Esophagus muscularis mucosa (tissue), 4 donors: Measurements from ENCODE around the gene DHX58. TPM values are rescaled to one million over a fixed set of nuclear protein-coding genes. Genes with fewer than 3 reads are reported as not detected.

Source experiments
- DNase-seq: peaks from one replicate; pipeline ENCODE4 v3.0.0-alpha.2; 2017; ENCODE audit errors: extremely low spot score
- H3K27ac ChIP-seq, 4 donors: fragments of 200-600 bp; sonication (generic); replicated peaks in 1 of 4; 1 replicate in 3 of 4; 2 replicates in 1 of 4; pipeline ENCODE4 v1.5.1; 2016 to 2019; ENCODE audit warnings: mild to moderate bottlenecking in 1 of 4
- H3K27me3 ChIP-seq, 4 donors: fragments of 200-600 bp; sonication (generic); one replicate each; pipeline versions ENCODE4 v1.5.1 to v1.6.0; 2016 to 2019
- H3K36me3 ChIP-seq, 4 donors: fragments of 200-600 bp; sonication (generic); one replicate each; pipeline ENCODE4 v1.5.1; 2016 to 2019
- H3K4me1 ChIP-seq, 4 donors: fragments of 200-600 bp; sonication (generic); one replicate each; pipeline ENCODE4 v1.5.1; 2016 to 2019
- H3K4me3 ChIP-seq, 4 donors: fragments of 200-600 bp; sonication (generic); 1 replicate in 2 of 4; 2 replicates in 2 of 4; pipeline ENCODE4 v1.5.1; 2016 to 2019; ENCODE audit warnings: mild to moderate bottlenecking in 4 of 4, moderate library complexity in 1 of 4
- H3K9me3 ChIP-seq, 4 donors: fragments of 200-600 bp; sonication (generic); 1 replicate in 3 of 4; 2 replicates in 1 of 4; pipeline ENCODE4 v1.5.1; 2016 to 2019
- EP300 ChIP-seq: sonication (generic); formaldehyde crosslinking; IDR thresholded peaks from one replicate; pipeline ENCODE4 v1.6.1; 2017; ENCODE audit warnings: antibody characterized with exemption
- POLR2A ChIP-seq: fragments of 450-650 bp; IDR thresholded peaks from one replicate; pipeline ENCODE4 v1.6.1; 2017; ENCODE audit warnings: antibody characterized with exemption, moderate library complexity, mild to moderate bottlenecking, low read depth
- POLR2AphosphoS5 ChIP-seq, 2 donors: sonication (generic); formaldehyde crosslinking; IDR thresholded peaks; one replicate each; pipeline ENCODE4 v1.6.1; 2017; ENCODE audit warnings: antibody characterized with exemption in 2 of 2
- WGBS: methylation state at CpG from one replicate; pipeline ENCODE4 v1.1.5; 2018; 5-methylcytosine and 5-hydroxymethylcytosine counted together
- intact Hi-C: fragments of 100-400 bp; cut with DNase I; formaldehyde crosslinking; loops from one replicate; pipeline ENCODE4 v1.15.1; 2023
- total RNA-seq, 4 donors: library from RNA; depleted of rRNA; stranded (reverse); fragments of >200 nt; gene quantifications; one replicate each; pipeline versions ENCODE4 v1.1.0 to v1.2.1, GENCODE V29; 2016
- TF ChIP-seq, protein P1 (sequence below), 3 experiments: fragments of 200-600 bp in 2 of 3; fragments of 450-650 bp in 1 of 3; sonication (generic) in 2 of 3; IDR thresholded peaks; one replicate each; pipeline ENCODE4 v1.5.1; 2017 to 2019; ENCODE audit warnings: antibody characterized with exemption in 3 of 3, mild to moderate bottlenecking in 2 of 3, moderate library complexity in 1 of 3

The DHX58 gene
- total RNA-seq, 4 donors from 2014 or later = 9.6 to 11.7 (median 11.3) TPM

DNA sequence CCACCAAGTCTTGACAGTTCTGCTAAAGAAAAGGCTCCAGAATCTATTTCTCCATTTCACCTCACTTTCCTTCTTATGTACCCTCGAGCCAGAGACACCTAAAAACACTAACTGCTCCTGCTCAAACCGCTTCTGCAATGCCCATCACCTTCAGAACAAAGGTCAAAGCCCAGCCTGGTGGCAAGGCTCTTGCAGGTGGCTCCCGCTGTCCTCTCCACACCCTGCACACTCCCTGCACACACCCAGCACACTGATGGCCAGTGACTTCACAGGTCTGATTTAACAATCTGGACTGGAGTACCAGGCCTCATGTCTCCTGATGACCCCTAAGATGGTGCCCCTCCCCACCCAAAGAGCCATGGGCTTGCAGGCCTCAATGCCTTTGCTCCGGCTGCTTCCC, 52.3 kb downstream of the DHX58 start:
- intact Hi-C loops = no loop called here
- Histone ChIP-seq H3K27ac (no peak overlapping the region), H3K9me3 (no peaks in the 10 kb centered on the region), H3K27me3 (peaks cover 0 to 34% (median 2%) of the 10 kb centered on the region in 4 donors), H3K4me3 (no peak overlapping the region), H3K36me3 (no peaks in the 10 kb centered on the region), H3K4me1 (peaks cover 0 to 3% (median 0%) of the 10 kb centered on the region in 4 donors)
- DNase-seq = no peak
- TF ChIP-seq POLR2A (no peak), EP300 (no peak), POLR2AphosphoS5 (IDR thresholded peaks at IDR 0.05) (no peak)
- TF ChIP-seq, protein P1, sequence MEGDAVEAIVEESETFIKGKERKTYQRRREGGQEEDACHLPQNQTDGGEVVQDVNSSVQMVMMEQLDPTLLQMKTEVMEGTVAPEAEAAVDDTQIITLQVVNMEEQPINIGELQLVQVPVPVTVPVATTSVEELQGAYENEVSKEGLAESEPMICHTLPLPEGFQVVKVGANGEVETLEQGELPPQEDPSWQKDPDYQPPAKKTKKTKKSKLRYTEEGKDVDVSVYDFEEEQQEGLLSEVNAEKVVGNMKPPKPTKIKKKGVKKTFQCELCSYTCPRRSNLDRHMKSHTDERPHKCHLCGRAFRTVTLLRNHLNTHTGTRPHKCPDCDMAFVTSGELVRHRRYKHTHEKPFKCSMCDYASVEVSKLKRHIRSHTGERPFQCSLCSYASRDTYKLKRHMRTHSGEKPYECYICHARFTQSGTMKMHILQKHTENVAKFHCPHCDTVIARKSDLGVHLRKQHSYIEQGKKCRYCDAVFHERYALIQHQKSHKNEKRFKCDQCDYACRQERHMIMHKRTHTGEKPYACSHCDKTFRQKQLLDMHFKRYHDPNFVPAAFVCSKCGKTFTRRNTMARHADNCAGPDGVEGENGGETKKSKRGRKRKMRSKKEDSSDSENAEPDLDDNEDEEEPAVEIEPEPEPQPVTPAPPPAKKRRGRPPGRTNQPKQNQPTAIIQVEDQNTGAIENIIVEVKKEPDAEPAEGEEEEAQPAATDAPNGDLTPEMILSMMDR (IDR thresholded peaks at IDR 0.05) = no peak
- WGBS = 88% methylated on average over 4 of the region's 4 CpGs

DNA sequence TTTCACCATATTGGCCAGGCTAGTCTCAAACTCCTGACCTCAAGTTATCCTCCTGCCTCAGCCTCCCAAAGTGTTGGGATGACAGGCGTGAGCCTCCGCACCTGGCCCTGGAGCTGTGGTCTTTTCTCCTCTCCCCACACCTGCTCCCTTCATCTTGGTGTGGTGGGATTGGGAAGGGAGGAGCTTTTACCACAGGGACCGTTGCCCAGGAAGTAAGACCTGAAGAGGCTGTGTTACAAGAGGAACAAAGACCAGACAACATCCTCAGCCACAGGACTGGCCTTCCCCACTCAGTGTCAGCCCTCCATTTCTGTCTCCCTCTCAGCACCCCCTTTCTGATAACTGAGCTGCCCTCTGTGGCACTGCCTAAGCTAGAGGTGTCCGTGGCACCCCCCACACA, 52.7 kb downstream of the DHX58 start:
- Histone ChIP-seq H3K4me3 (no peak overlapping the region), H3K9me3 (no peaks in the 10 kb centered on the region), H3K27ac (no peak overlapping the region), H3K4me1 (peaks cover 0 to 3% (median 0%) of the 10 kb centered on the region in 4 donors), H3K36me3 (no peaks in the 10 kb centered on the region), H3K27me3 (peaks cover 0 to 38% (median 2%) of the 10 kb centered on the region in 4 donors)
- intact Hi-C loops = no loop called here
- DNase-seq = no peak
- TF ChIP-seq EP300 (no peak), POLR2A (no peak), POLR2AphosphoS5 (IDR thresholded peaks at IDR 0.05) (no peak)
- TF ChIP-seq, protein P1 (IDR thresholded peaks at IDR 0.05) = no peak
- WGBS = 66% methylated on average over 4 of the region's 4 CpGs

- Histone ChIP-seq H3K27me3 (peaks cover 0 to 56% (median 7%) of the 10 kb centered on the region in 4 donors), H3K4me1 (no peaks in the 10 kb centered on the region), H3K27ac (no peak overlapping the region), H3K4me3 (no peak overlapping the region), H3K9me3 (no peaks in the 10 kb centered on the region), H3K36me3 (no peaks in the 10 kb centered on the region)
- 62% methylated on average over 7 of the region's 7 CpGs for WGBS
- no peak for DNase-seq
- no peak for TF ChIP-seq EP300
- TF ChIP-seq POLR2AphosphoS5 (IDR thresholded peaks at IDR 0.05) = no peak
- TF ChIP-seq POLR2A = no peak
- TF ChIP-seq, protein P1 (IDR thresholded peaks at IDR 0.05) = no peak
- intact Hi-C loops = no loop called here
Measured at GRCh38 chr17:42058063-42058462, 54.5 kb downstream of the DHX58 start.

DNA sequence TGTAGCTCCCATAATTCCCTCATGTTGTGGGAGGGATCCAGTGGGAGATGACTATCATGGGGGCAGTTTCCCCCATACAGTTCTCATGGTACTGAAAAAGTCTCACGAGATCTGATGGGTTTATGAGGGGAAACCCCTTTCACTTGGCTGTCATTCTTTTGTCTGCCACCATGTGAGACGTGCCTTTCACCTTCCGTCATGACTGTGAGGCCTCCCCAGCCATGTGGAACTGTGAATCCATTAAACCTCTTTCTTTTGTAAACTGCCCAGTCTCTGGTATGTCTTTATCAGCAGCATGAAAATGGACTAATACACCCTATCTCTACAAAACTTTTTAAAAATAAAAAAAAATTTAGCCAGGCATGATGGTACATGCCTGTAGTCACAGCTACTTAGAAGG, 55.9 kb downstream of the DHX58 start:
- H3K36me3 ChIP-seq = no peaks in the 10 kb centered on the region
- H3K4me3 ChIP-seq = no peak overlapping the region
- no peak overlapping the region for H3K27ac ChIP-seq
- TF ChIP-seq POLR2A (no peak), EP300 (no peak), POLR2AphosphoS5 (IDR thresholded peaks at IDR 0.05) (no peak)
- TF ChIP-seq, protein P1 (IDR thresholded peaks at IDR 0.05) = no peak
- intact Hi-C loops = no loop called here
- H3K9me3 ChIP-seq = no peaks in the 10 kb centered on the region
- H3K4me1 ChIP-seq = no peaks in the 10 kb centered on the region
- peaks cover 0 to 64% (median 9%) of the 10 kb centered on the region in 4 donors for H3K27me3 ChIP-seq
- DNase-seq = no peak
- 81% methylated on average over 3 of the region's 3 CpGs for WGBS

GRCh38 chr17:42055496-42055895, 57.0 kb downstream of the DHX58 start:
- Histone ChIP-seq H3K9me3 (no peaks in the 10 kb centered on the region), H3K4me1 (peaks cover 0 to 7% (median 5%) of the 10 kb centered on the region in 4 donors), H3K27ac (no peak overlapping the region), H3K4me3 (no peak overlapping the region), H3K27me3 (peaks cover 0 to 64% (median 9%) of the 10 kb centered on the region in 4 donors), H3K36me3 (no peaks in the 10 kb centered on the region)
- whole genome bisulfite sequencing = 55% methylated on average over 6 of the region's 6 CpGs
- TF ChIP-seq EP300 = no peak
- no peak for TF ChIP-seq POLR2AphosphoS5 (IDR thresholded peaks at IDR 0.05)
- no peak for TF ChIP-seq POLR2A
- TF ChIP-seq, protein P1 (IDR thresholded peaks at IDR 0.05) = no peak
- intact Hi-C loops = no loop called here
- no peak for DNase-seq
